GM19025 (cell line): ENCODE data around the gene DCTN2.

Source experiments
- ATAC-seq: cut with Tn5 transposase; IDR thresholded peaks from one replicate; pipeline ENCODE4 v1.9.1; 2021; ENCODE audit warnings: mild to moderate bottlenecking, low read depth, moderate library complexity; ENCODE audit not compliant: unreplicated experiment

The DCTN2 gene

GRCh38 chr12:57550641-57551549, 3.9 kb upstream of the DCTN2 start:
- no peak for ATAC-seq

GRCh38 chr12:57549909-57550640, 3.1 kb upstream of the DCTN2 start, which contains the start of gene KIF5A:
Gene KIF5A (plus strand): TSS chr12:57550044. CDS start chr12:57550272, 228 bp downstream.
- no peak for ATAC-seq

GRCh38 chr12:57549203-57549908, 2.4 kb upstream of the DCTN2 start:
- no peak for ATAC-seq

GRCh38 chr12:57548488-57548887, 1.5 kb upstream of the DCTN2 start:
- ATAC-seq: no peak

- no peak for ATAC-seq
Measured at GRCh38 chr12:57548013-57548315, 972 bp upstream of the DCTN2 start.

- ATAC-seq: no peak
Measured at GRCh38 chr12:57547288-57548012, 458 bp upstream of the DCTN2 start.

- ATAC-seq: no peak
Measured at GRCh38 chr12:57545809-57546437, 1.1 kb downstream of the DCTN2 start.

- ATAC-seq: no peak
Measured at GRCh38 chr12:57543581-57543980, 3.4 kb downstream of the DCTN2 start.

GRCh38 chr12:57541717-57542116, 5.3 kb downstream of the DCTN2 start:
- ATAC-seq: no peak

GRCh38 chr12:57541001-57541400, 6.0 kb downstream of the DCTN2 start:
- no peak for ATAC-seq

- no peak for ATAC-seq
Measured at GRCh38 chr12:57539134-57539768, 7.7 kb downstream of the DCTN2 start.

GRCh38 chr12:57536597-57536942, 10.4 kb downstream of the DCTN2 start:
- no peak for ATAC-seq

- no peak for ATAC-seq
Measured at GRCh38 chr12:57535764-57536596, 11.0 kb downstream of the DCTN2 start.

- ATAC-seq: no peak
Measured at GRCh38 chr12:57534991-57535543, 11.9 kb downstream of the DCTN2 start.

GRCh38 chr12:57534250-57534649, 12.7 kb downstream of the DCTN2 start:
- ATAC-seq: no peak

GRCh38 chr12:57533108-57533507, 13.9 kb downstream of the DCTN2 start:
- no peak for ATAC-seq

- no peak for ATAC-seq
Measured at GRCh38 chr12:57531836-57532235, 15.2 kb downstream of the DCTN2 start.

- ATAC-seq: no peak
Measured at GRCh38 chr12:57530396-57531142, 16.4 kb downstream of the DCTN2 start.
